Choroid plexus epithelial cell (primary cell): ENCODE measurements around the gene CIAO2B.

Source experiments
- DNase-seq: peaks from one replicate; pipeline ENCODE4 v3.0.0-alpha.2; 2010; ENCODE audit warnings: low read depth
- H3K4me3 ChIP-seq: 2 replicates; pipeline ENCODE4 v1.5.1; 2011; ENCODE audit warnings: low read depth, mild to moderate bottlenecking, control low read depth, low read length, moderate library complexity
- CTCF ChIP-seq: conservative IDR thresholded peaks from 2 replicates; pipeline ENCODE4 v1.5.1; 2011; ENCODE audit warnings: low read depth, mild to moderate bottlenecking, control low read depth, inconsistent platforms, low read length, moderate library complexity

Gene CIAO2B

GRCh38 chr16:66973716-66974115, 39.5 kb upstream of the CIAO2B start:
- no peak for TF ChIP-seq CTCF
- H3K4me3 ChIP-seq, result no peak overlapping the region
- no peak for DNase-seq

- no peak overlapping the region for H3K4me3 ChIP-seq
- no peak for TF ChIP-seq CTCF
- no peak for DNase-seq
These were observed 38.8 kb upstream of the CIAO2B start for GRCh38 chr16:66972983-66973382.

- H3K4me3 ChIP-seq, result no peak overlapping the region
- TF ChIP-seq CTCF, result no peak
- peak; percentile 67 for DNase-seq
These were observed 36.8 kb upstream of the CIAO2B start for GRCh38 chr16:66970775-66971720.

- no peak overlapping the region for H3K4me3 ChIP-seq
- DNase-seq, result no peak
- TF ChIP-seq CTCF, result no peak
These were observed 34.6 kb upstream of the CIAO2B start for GRCh38 chr16:66968847-66969246.

- no peak for TF ChIP-seq CTCF
- H3K4me3 ChIP-seq, result no peak overlapping the region
- no peak for DNase-seq
These were observed 29.8 kb upstream of the CIAO2B start for GRCh38 chr16:66964049-66964448.

GRCh38 chr16:66961914-66962313, 27.7 kb upstream of the CIAO2B start:
- no peak for DNase-seq
- no peak overlapping the region for H3K4me3 ChIP-seq
- no peak for TF ChIP-seq CTCF
